Measurements from ENCODE around the gene SSX7. TPM values are rescaled to one million over a fixed set of nuclear protein-coding genes. Genes with fewer than 3 reads are reported as not detected.
"Not testable (repeated sequence)": the region's sequence is repeated elsewhere in the genome, so short reads cannot be mapped to it uniquely, and the experiment has no call there.

SSX7 gene
- total RNA-seq, 1 donor = not detected

- Histone ChIP-seq H3K4me2 (ENCODE audit: insufficient read depth, low read length) (no peak overlapping the region), H2AFZ (ENCODE audit: low read length) (no peak overlapping the region), H4K20me1 (ENCODE audit: insufficient read depth, low read length) (no peaks in the 10 kb centered on the region), H3K27ac (ENCODE audit: low read depth, low read length) (no peak overlapping the region), H3K4me3 (ENCODE audit: insufficient read depth, low read length) (no peak overlapping the region), H3K4me1 (ENCODE audit: insufficient read depth, low read length) (no peaks in the 10 kb centered on the region), H3K36me3 (ENCODE audit: insufficient read depth, low read length) (no peaks in the 10 kb centered on the region), H3K27me3 (ENCODE audit: insufficient read depth, low read length) (peaks cover 5% of the 10 kb centered on the region), H3K9me3 (ENCODE audit: low read depth, low read length) (no peaks in the 10 kb centered on the region), H3K79me2 (ENCODE audit: insufficient read depth, low read length) (no peaks in the 10 kb centered on the region)
- DNase-seq (ENCODE audit: insufficient read length, low spot score, missing footprints) = no peak
- no peak for TF ChIP-seq CTCF (IDR thresholded peaks at IDR 0.05; ENCODE audit: extremely low read depth, low read depth, low read length)
Measured at GRCh38 chrX:52608961-52609360, 45.7 kb downstream of the SSX7 start.

GRCh38 chrX:52603151-52603550, 51.5 kb downstream of the SSX7 start:
- not testable (repeated sequence) for H2AFZ ChIP-seq (ENCODE audit: low read length); H3K79me2 ChIP-seq (ENCODE audit: insufficient read depth, low read length); H3K27ac ChIP-seq (ENCODE audit: low read depth, low read length); H3K4me1 ChIP-seq (ENCODE audit: insufficient read depth, low read length); H4K20me1 ChIP-seq (ENCODE audit: insufficient read depth, low read length); H3K27me3 ChIP-seq (ENCODE audit: insufficient read depth, low read length); H3K4me2 ChIP-seq (ENCODE audit: insufficient read depth, low read length); H3K9me3 ChIP-seq (ENCODE audit: low read depth, low read length); H3K4me3 ChIP-seq (ENCODE audit: insufficient read depth, low read length); H3K36me3 ChIP-seq (ENCODE audit: insufficient read depth, low read length); DNase-seq (ENCODE audit: insufficient read length, low spot score, missing footprints)

- H3K4me2 ChIP-seq (ENCODE audit: insufficient read depth, low read length) = no peak overlapping the region
- H3K36me3 ChIP-seq (ENCODE audit: insufficient read depth, low read length) = no peaks in the 10 kb centered on the region
- no peaks in the 10 kb centered on the region for H3K9me3 ChIP-seq (ENCODE audit: low read depth, low read length)
- peaks cover 8% of the 10 kb centered on the region for H3K27me3 ChIP-seq (ENCODE audit: insufficient read depth, low read length)
- no peak overlapping the region for H3K4me3 ChIP-seq (ENCODE audit: insufficient read depth, low read length)
- H2AFZ ChIP-seq (ENCODE audit: low read length) = no peak overlapping the region
- DNase-seq (ENCODE audit: insufficient read length, low spot score, missing footprints) = no peak
- no peak overlapping the region for H3K27ac ChIP-seq (ENCODE audit: low read depth, low read length)
- no peaks in the 10 kb centered on the region for H4K20me1 ChIP-seq (ENCODE audit: insufficient read depth, low read length)
- H3K4me1 ChIP-seq (ENCODE audit: insufficient read depth, low read length) = no peaks in the 10 kb centered on the region
- no peak for TF ChIP-seq CTCF (IDR thresholded peaks at IDR 0.05; ENCODE audit: extremely low read depth, low read depth, low read length)
- H3K79me2 ChIP-seq (ENCODE audit: insufficient read depth, low read length) = no peaks in the 10 kb centered on the region
Measured at GRCh38 chrX:52598886-52599285, 55.8 kb downstream of the SSX7 start.

GRCh38 chrX:52594658-52595057, 60.0 kb downstream of the SSX7 start:
- H3K9me3 ChIP-seq (ENCODE audit: low read depth, low read length) = no peaks in the 10 kb centered on the region
- H3K4me3 ChIP-seq (ENCODE audit: insufficient read depth, low read length) = no peak overlapping the region
- no peaks in the 10 kb centered on the region for H3K4me1 ChIP-seq (ENCODE audit: insufficient read depth, low read length)
- H3K27ac ChIP-seq (ENCODE audit: low read depth, low read length) = no peak overlapping the region
- TF ChIP-seq CTCF (IDR thresholded peaks at IDR 0.05; ENCODE audit: extremely low read depth, low read depth, low read length) = no peak
- H3K36me3 ChIP-seq (ENCODE audit: insufficient read depth, low read length) = no peaks in the 10 kb centered on the region
- H3K79me2 ChIP-seq (ENCODE audit: insufficient read depth, low read length) = no peaks in the 10 kb centered on the region
- H3K27me3 ChIP-seq (ENCODE audit: insufficient read depth, low read length) = peaks cover 16% of the 10 kb centered on the region
- DNase-seq (ENCODE audit: insufficient read length, low spot score, missing footprints) = no peak
- H3K4me2 ChIP-seq (ENCODE audit: insufficient read depth, low read length) = no peak overlapping the region
- no peaks in the 10 kb centered on the region for H4K20me1 ChIP-seq (ENCODE audit: insufficient read depth, low read length)
- no peak overlapping the region for H2AFZ ChIP-seq (ENCODE audit: low read length)

Small RNA genes lying within 50 kb of the gene (small RNA-seq; reads per million reads assigned to genes)
- not detected for gene AL450023.3
- not detected for gene RNA5SP504

Other genes starting within 250 kb of the SSX7 start
- not detected in 2 replicates for gene XAGE1A, start 159.1 kb downstream of the SSX7 start, total RNA-seq
- not detected in 2 replicates for gene XAGE1B, start 137.8 kb downstream of the SSX7 start, total RNA-seq
- gene SSX2, start 52.3 kb upstream of the SSX7 start, total RNA-seq = not detected in 2 replicates
- not detected in 2 replicates for gene SSX2B, start 96.4 kb upstream of the SSX7 start, total RNA-seq
- gene SPANXN5, start 142.5 kb upstream of the SSX7 start, total RNA-seq = not detected in 2 replicates
- not detected in 2 replicates for gene XAGE5, start 156.4 kb upstream of the SSX7 start, total RNA-seq
- not detected in 2 replicates for gene XAGE3, start 213.2 kb upstream of the SSX7 start, total RNA-seq
- 14.4 and 17.0 TPM in 2 replicates for gene FAM156B, start 242.4 kb upstream of the SSX7 start, total RNA-seq